Central memory CD8-positive, alpha-beta T cell (primary cell): ENCODE measurements around the gene TMEM121.
"Not testable (repeated sequence)": the region's sequence is repeated elsewhere in the genome, so short reads cannot be mapped to it uniquely, and the experiment has no call there.

Source experiments
- ATAC-seq: fragments of 150-1000 bp; cut with Tn5 transposase; replicated peaks from 2 replicates; pipeline ENCODE4 v1.10.0; 2022; ENCODE audit warnings: mild to moderate bottlenecking, moderate FRiP score, moderate number of reproducible peaks; ENCODE audit not compliant: poor library complexity, severe bottlenecking; ENCODE audit errors: extremely low read depth
- DNase-seq, 2 donors: peaks; one replicate each; pipeline ENCODE4 v3.0.0; 2021; ENCODE audit warnings: low spot score in 2 of 2
- H3K27ac Mint-ChIP-seq: one replicate; pipeline ENCODE4 v1.8.0; 2022; ENCODE audit warnings: low read depth, mild to moderate bottlenecking, moderate library complexity, mixed read lengths
- H3K27me3 Mint-ChIP-seq: one replicate; pipeline ENCODE4 v1.8.0; 2022; ENCODE audit warnings: mixed read lengths
- H3K36me3 Mint-ChIP-seq: one replicate; pipeline ENCODE4 v1.8.0; 2022; ENCODE audit warnings: mild to moderate bottlenecking, moderate library complexity, mixed read lengths; ENCODE audit not compliant: insufficient read depth
- H3K4me1 Mint-ChIP-seq: one replicate; pipeline ENCODE4 v1.8.0; 2022; ENCODE audit warnings: mixed read lengths
- H3K4me3 Mint-ChIP-seq: one replicate; pipeline ENCODE4 v1.8.0; 2022; ENCODE audit warnings: mild to moderate bottlenecking, moderate library complexity, mixed read lengths
- H3K9me3 Mint-ChIP-seq: one replicate; pipeline ENCODE4 v1.8.0; 2022; ENCODE audit warnings: mixed read lengths

Gene TMEM121

DNA sequence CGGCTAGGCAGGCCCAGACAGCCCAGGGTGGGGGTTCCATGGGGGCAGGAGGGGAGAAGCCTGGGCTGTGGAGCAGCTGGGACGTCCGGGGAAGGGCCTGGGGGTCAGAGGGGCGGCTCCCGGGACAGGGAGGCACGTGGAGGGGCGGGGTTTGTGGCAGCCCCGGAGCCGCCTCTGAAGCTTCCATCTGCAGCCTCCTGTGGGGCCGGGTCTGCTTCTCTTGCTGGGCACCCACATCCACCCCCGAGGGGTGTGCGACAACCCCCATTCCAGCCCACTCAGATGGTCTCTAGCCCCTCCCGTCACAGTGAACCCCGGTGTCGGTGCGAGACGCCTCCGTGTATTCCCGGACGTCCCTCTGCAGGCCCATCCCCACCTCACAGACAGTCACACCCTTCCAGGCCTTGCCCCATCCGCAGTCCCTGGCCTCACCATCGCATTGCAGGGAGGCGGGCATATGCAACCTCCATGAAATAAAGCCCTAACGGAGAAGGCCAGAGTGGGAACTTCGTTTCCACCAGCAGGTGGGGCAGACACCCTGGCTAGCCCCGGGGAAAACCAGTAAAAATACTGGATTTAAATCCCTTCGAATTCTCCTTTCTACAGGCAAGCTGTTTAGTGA lies 33.8 kb downstream of the TMEM121 start:
- H3K27me3 Mint-ChIP-seq, result peaks cover 19% of the 10 kb centered on the region
- not testable (repeated sequence) for H3K36me3 Mint-ChIP-seq, H3K27ac Mint-ChIP-seq, H3K4me3 Mint-ChIP-seq, DNase-seq, H3K4me1 Mint-ChIP-seq, H3K9me3 Mint-ChIP-seq
- ATAC-seq, result peak; percentile 16

DNA sequence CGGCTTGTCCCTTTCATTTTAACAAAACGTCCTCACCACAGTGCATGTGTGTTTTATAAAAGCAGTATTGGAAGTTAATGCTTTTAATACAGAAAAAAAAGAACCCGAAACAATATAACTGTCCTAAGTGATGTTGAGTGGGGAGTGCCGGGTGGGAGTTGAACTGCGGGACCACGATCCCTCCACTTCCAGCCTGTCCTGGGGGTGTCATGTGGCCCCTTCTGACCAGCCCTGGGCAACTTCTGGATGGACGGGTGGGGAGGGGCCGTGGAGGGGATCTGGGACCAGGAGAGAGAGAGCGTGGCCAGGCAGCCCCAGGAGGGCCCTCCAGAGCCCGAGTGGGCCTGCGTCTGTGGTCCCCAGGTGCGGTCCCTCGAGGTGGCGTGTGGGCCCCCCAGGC lies 35.0 kb downstream of the TMEM121 start:
- H3K4me1 Mint-ChIP-seq, ATAC-seq, H3K36me3 Mint-ChIP-seq, H3K27me3 Mint-ChIP-seq, DNase-seq, H3K27ac Mint-ChIP-seq, H3K4me3 Mint-ChIP-seq, H3K9me3 Mint-ChIP-seq: not testable (repeated sequence)

DNA sequence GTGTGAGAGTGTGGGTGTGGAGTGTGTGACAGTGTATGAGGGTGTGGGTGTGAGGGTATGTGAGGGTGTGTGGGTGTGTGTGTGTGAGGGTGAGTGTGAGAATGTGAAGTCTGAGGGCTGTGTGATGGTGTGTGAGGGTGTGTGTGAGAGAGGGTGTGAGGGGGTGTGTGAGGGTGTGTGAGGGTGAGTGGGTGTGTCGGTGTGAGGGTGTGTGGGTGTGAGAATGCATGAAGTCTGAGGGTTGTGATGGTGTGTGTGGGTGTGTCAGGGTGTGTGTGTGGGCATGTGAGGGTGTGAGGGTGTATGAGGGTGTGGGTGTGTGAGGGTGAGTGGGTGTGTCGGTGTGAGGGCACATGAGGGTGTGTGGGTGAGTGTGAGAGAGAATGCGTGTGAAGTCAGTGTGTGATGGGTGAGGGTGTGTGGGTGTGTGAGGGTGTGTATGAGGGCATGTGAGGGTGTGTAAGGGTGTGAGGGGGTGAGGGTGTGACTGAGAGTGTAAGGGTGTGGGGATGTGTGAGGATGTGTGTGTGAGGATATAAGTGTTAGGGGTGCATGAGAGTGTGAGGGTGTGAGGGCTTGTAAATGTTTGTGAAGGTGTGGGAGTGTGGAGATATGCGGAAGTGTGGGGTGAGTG lies 36.4 kb downstream of the TMEM121 start:
- no peak overlapping the region for H3K27ac Mint-ChIP-seq
- H3K4me3 Mint-ChIP-seq, result no peak overlapping the region
- ATAC-seq, result no peak

DNA sequence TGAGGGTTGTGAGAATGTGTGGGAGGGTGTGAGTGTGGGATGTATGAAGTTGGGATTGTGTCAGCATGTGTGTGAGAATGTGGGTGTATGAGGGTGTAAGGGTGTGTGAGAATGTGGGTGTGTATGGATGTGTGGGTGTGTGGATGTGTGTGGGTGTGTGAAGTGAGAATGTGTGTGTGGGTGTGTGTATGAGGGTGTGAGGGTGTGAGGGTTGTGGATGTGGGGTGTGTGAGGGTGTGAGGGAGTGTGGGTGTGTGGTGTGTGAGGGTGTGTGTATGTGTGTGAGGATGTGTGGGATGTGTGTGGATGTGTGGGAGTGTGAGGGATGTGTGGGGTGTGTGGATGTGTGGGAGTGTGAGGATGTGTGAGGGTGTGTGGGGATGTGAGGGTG lies 37.0 kb downstream of the TMEM121 start:
- Mint-ChIP-seq H3K27me3 (no peaks in the 10 kb centered on the region), H3K4me3 (no peak overlapping the region), H3K36me3 (peaks cover 4% of the 10 kb centered on the region), H3K4me1 (peaks cover 4% of the 10 kb centered on the region), H3K27ac (no peak overlapping the region), H3K9me3 (no peaks in the 10 kb centered on the region)
- ATAC-seq, result no peak
- DNase-seq, result no peak

More for the DNA sequence above, 36.4 kb downstream of the TMEM121 start:
- no peak for DNase-seq
- H3K4me1 Mint-ChIP-seq, result peaks cover 4% of the 10 kb centered on the region
- no peaks in the 10 kb centered on the region for H3K9me3 Mint-ChIP-seq
- no peaks in the 10 kb centered on the region for H3K27me3 Mint-ChIP-seq
- H3K36me3 Mint-ChIP-seq, result peaks cover 4% of the 10 kb centered on the region

DNA sequence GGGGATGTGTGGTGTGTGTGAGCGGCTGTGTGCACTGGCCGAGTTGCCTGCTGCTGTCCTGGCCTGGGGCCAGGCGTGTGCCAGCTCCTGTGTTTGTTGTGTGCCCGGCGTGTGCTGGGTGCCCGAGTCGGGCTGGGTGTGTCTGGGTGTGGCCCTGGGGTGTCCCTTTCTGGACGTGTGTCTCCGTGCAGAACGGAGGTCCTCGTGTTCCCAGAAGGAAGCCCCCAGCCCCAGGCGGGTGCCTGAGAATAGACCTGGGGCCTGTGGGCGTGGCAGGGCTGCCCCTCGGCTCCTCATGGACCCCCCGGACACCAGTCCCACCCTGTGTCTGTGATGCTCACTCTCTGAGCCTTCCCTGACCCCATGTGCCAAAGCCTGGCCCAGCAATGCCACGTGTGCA lies 38.2 kb downstream of the TMEM121 start:
- not testable (repeated sequence) for H3K9me3 Mint-ChIP-seq, H3K36me3 Mint-ChIP-seq, DNase-seq, ATAC-seq, H3K4me3 Mint-ChIP-seq, H3K4me1 Mint-ChIP-seq, H3K27me3 Mint-ChIP-seq, H3K27ac Mint-ChIP-seq

DNA sequence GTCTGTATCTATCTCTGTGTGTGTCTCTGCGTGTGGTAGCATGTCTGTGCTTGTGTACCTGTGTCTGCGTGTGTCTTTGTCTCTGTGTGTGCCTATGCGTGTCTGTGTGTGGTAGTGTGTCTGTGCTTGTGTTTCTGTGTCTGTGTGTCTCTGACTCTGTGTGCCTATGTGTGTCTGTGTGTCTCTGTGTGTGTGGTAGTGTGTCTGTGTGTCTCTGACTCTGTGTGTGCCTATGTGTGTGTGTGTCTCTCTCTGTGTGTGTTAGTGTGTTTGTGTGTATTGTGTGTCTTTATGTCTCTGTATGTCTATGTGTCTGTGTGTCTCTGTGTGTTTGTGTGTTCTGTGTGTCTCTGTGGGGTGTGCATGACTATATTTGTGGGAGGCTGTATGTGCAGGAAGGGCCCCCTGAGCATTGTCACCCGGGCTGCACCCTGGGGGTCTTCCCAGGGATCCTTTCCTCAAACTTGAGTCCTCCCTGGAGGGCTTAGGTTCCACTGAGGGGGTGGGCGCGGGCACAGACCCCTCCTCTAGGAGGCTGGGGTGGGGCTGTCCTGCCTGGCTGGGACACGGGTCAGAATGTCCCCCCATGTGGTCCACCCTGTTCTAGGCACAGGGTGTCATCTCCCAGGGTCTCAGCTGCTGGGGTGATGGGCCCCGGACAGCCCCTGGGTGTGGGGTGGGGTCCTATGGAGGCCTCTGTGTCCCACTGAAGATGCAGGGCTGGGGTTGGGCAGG lies 39.0 kb downstream of the TMEM121 start:
- H3K27ac Mint-ChIP-seq, H3K4me3 Mint-ChIP-seq, H3K4me1 Mint-ChIP-seq, H3K27me3 Mint-ChIP-seq, DNase-seq, H3K36me3 Mint-ChIP-seq, ATAC-seq, H3K9me3 Mint-ChIP-seq: not testable (repeated sequence)

DNA sequence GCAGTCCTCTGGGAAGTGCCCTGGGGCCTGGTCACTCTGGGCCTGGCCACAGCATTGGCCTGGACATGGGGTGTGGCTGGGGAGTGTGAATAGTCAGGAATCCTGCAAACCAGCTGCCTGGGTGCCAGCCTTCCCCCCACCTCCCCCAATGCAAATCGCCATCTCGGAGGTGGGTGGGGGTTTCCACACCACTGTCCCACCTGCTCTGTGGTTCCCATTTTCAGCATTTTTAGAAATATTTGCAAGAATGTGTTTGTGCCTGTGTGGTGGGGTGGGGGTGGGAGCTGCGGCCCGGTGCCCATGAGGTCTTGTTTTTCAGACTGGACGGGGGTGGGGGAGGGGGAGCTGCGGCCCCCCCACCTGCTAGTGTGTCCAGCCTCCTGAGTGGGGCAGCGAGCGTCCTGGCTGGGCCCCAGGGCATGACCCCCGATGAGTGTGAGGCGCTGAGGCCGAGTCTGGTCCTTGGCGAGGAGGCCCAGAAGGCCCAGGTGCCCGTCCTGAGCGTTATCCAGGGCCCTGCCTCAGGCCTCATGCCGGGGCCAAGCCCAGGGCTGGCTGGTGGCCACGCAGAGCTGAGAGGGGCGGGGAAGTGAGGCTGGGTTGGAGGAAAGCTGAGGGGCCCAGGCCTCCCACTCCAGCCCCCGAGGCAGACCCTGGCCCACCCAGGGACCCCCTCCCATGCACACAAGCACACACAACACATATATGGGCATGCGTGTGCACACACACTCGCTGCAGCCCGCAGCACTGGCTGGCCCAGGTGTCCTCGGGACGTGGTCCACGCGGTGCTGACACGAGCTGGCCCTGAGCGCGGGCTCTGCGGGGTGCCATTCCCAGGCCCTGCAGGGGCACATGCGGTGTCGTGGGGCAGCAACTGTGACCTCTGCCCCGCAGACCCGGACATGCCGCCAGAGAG lies 40.1 kb downstream of the TMEM121 start:
- H3K4me3 Mint-ChIP-seq, H3K4me1 Mint-ChIP-seq, H3K27ac Mint-ChIP-seq, H3K27me3 Mint-ChIP-seq, DNase-seq, H3K36me3 Mint-ChIP-seq, H3K9me3 Mint-ChIP-seq: not testable (repeated sequence)
- ATAC-seq, result peak; percentile 30

DNA sequence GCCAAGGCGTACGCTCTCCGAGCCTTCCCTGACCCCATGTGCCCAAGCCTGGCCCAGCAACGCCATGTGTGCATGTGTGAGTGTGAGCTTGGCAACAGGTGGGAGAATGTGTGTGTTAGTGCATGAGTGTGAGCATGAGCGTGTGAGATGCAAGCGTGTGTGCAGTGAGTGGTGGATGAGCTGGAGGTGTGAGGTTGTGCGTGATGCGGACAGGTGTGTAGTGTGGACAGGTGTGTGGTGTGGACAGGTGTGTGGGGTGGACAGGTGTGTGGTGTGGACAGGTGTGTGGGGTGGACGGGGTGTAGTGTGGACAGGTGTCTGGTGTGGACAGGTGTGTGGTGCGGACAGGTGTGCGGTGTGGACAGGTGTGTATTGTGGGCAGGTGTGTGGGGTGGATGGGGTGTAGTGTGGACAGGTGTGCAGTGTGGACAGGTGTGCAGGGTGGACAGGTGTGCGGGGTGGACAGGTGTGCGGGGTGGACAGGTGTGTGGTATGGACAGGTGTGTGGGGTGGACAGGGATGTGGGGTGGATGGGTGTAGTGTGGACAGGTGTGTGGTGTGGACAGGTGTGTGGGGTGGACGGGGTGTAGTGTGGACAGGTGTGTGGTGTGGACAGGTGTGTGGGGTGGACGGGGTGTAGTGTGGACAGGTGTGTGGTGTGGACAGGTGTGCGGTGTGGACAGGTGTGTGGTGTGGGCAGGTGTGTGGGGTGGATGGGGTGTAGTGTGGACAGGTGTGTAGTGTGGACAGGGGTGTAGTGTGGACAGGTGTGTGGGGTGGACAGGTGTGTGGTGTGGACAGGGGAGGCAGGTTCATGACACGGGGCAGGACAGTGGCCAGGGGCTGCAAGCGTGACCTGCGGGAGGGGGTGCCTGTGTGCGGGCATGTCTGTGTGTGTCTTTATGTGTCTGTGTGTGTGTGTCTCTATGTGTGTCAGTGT lies 41.1 kb downstream of the TMEM121 start:
- not testable (repeated sequence) for H3K27me3 Mint-ChIP-seq, H3K9me3 Mint-ChIP-seq, ATAC-seq, H3K27ac Mint-ChIP-seq, H3K36me3 Mint-ChIP-seq, DNase-seq, H3K4me1 Mint-ChIP-seq, H3K4me3 Mint-ChIP-seq

DNA sequence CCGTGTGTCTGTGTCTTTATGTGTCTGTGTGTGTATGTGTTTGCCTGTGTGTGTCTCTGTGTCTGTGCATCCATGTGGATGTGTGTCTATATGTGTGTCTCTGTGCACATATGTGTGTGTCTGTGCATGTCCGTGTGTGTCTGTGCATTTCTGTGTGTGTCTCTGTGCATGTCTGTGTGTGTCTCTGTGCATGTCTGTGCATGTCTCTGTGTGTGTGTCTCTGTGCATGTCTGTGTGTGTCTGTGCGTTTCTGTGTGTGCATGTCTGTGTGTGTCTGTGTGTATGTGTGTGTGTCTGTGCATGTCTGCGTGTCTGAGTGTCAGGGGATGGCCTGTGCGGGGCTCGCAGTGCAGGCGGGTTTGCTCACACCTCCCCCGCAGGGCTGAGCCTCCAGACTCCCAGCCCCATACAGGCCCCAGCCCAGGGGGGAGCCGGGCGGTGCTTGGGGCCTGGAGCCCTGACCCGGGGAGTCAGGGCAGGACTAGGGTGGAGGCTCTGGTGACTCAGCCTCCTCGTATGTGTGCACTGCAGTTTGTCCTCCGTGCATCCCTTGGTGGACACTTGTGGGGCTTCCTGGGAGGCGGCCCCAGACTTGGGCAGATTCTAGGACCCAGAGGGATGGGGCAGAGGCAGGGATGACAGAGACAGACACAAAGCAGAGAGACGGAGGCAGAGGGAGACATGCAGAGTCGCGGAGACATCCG lies 41.9 kb downstream of the TMEM121 start:
- not testable (repeated sequence) for H3K27me3 Mint-ChIP-seq, H3K27ac Mint-ChIP-seq, ATAC-seq, H3K9me3 Mint-ChIP-seq, H3K36me3 Mint-ChIP-seq, H3K4me1 Mint-ChIP-seq, H3K4me3 Mint-ChIP-seq, DNase-seq

DNA sequence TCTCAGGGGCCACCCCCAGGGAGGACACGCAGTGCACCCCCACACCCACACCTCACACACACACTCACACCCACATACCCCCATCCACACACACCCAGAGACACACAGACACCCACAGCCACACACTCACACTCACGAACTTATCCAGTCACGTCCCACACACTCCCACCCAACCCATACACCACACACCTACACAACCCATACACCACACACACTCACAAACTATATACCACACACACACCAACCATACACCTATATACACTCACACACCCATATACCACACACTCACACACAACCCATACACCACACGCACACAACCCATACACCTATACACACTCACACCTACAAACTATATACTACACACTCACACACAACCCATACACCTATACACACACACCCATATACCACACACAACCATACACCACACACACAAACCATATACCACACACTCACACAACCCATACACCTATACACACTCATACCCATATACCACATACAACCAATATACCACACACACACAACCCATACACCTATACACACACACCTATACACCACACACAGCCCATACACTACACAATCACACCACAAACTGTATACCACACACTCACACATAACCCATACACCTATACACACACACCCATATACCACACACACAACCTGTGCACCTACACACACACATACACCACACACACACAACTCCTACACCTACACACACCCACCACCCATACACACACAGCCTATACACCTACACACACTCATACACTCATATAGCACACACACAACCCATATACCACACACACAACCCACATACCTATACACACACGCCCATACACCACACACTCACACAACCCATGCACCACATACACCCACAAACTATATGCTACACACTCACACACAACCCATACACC lies 42.7 kb downstream of the TMEM121 start:
- H3K9me3 Mint-ChIP-seq, result no peaks in the 10 kb centered on the region
- no peak overlapping the region for H3K4me3 Mint-ChIP-seq
- H3K27me3 Mint-ChIP-seq, result no peaks in the 10 kb centered on the region
- no peaks in the 10 kb centered on the region for H3K4me1 Mint-ChIP-seq
- ATAC-seq (no peak), DNase-seq (no peak)
- no peak overlapping the region for H3K27ac Mint-ChIP-seq
- peaks cover 3% of the 10 kb centered on the region for H3K36me3 Mint-ChIP-seq

DNA sequence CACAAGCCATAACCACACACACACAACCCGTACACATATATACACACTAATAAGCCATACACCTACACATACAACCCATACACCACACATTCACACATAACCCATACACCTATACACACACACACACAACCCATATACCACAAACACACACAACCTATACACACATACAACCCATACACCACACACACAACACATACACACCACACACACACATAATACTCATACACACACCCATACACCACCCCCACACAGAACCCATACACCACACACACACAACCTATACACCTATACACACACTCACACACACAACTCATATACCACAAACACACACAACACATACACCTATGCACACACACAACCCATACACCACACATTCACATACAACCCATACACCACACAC lies 44.1 kb downstream of the TMEM121 start:
- no peaks in the 10 kb centered on the region for H3K9me3 Mint-ChIP-seq
- H3K27ac Mint-ChIP-seq, result no peak overlapping the region
- H3K4me1 Mint-ChIP-seq, result no peaks in the 10 kb centered on the region
- DNase-seq, result no peak
- no peak overlapping the region for H3K4me3 Mint-ChIP-seq
- H3K27me3 Mint-ChIP-seq, result no peaks in the 10 kb centered on the region
- H3K36me3 Mint-ChIP-seq, result peaks cover 3% of the 10 kb centered on the region
- ATAC-seq, result no peak
